HCT116 (cell line): Measurements from ENCODE around the gene BTF3. TPM values are rescaled to one million over a fixed set of nuclear protein-coding genes. Genes with fewer than 3 reads are reported as not detected.
A peak's percentile ranks its signal among the peaks of the same experiment; 100 is the strongest.

Experiments used
- ATAC-seq: fragments of 200-7000 bp; cut with Tn5 transposase; 2 replicates; pipeline ENCODE4 v1.9.1; 2020; ENCODE audit warnings: mild to moderate bottlenecking, moderate library complexity
- Bru-seq: library from RNA; stranded (reverse); fragments of 400-500 nt; gene quantifications from one replicate; lab custom pipeline; 2021; lab: Mats Ljungman, UMichigan
- BruChase-seq, 2 experiments: library from RNA; stranded (reverse); fragments of 400-500 nt; gene quantifications; one replicate each; lab custom pipeline; 2021; lab: Mats Ljungman, UMichigan
- BruUV-seq: library from RNA; stranded (reverse); fragments of 400-500 nt; replicated peaks from 2 replicates; lab custom pipeline; 2021; lab: Mats Ljungman, UMichigan
- CTCF ChIA-PET: fragments of 300-600 bp; sonication (Branson Sonifier 250); formaldehyde crosslinking; loops from one replicate; lab custom pipeline; 2021; ENCODE audit warnings: antibody characterized with exemption; lab: Charles Lee
- POLR2A ChIA-PET: fragments of 300-600, 350-600 bp; sonication (Branson Sonifier 250); formaldehyde crosslinking; loops from one replicate; lab custom pipeline; 2021; ENCODE audit warnings: antibody characterized with exemption; lab: Charles Lee
- RAD21 ChIA-PET, 2 experiments: fragments of 300-600 bp; sonication (Branson Sonifier 250); formaldehyde crosslinking; loops; one replicate each; lab custom pipeline; 2023; ENCODE audit warnings: low total read pairs in 2 of 2; ENCODE audit not compliant: uncharacterized antibody in 2 of 2, unreplicated experiment in 2 of 2, low non-redundant PET in 1 of 2; lab: Charles Lee
- DNase-seq: peaks from one replicate; pipeline ENCODE4 v3.0.0-alpha.2; 2010; ENCODE audit warnings: low read depth, low spot score
- H2AFZ ChIP-seq: fragments of 200-600 bp; shearing (Covaris generic), sonication (generic); 2 replicates; pipeline ENCODE4 v1.6.1; 2017; ENCODE audit warnings: low read depth, mixed run types, mixed read lengths, antibody characterized with exemption, low read length; ENCODE audit not compliant: poor library complexity, severe bottlenecking
- H3K27ac ChIP-seq: 2 replicates; pipeline ENCODE4 v1.5.1; 2012; ENCODE audit warnings: low read depth, low read length
- H3K27me3 ChIP-seq: fragments of 200-600 bp; sonication (generic); 2 replicates; pipeline ENCODE4 v1.6.1; 2016; ENCODE audit warnings: mixed run types, low read length, mixed read lengths; ENCODE audit not compliant: insufficient read depth
- H3K36me3 ChIP-seq, 2 experiments: fragments of 200-500 bp in 1 of 2; fragments of 200-600 bp in 1 of 2; sonication (Bioruptor generic) in 1 of 2; sonication (generic) in 1 of 2; 2 replicates each; pipeline versions ENCODE4 v1.5.1 to v1.6.1; 2014 to 2016; ENCODE audit warnings: low read length in 2 of 2, inconsistent platforms in 1 of 2, mixed read lengths in 1 of 2, mixed run types in 1 of 2; ENCODE audit not compliant: insufficient read depth in 2 of 2, control insufficient read depth in 1 of 2
- H3K4me1 ChIP-seq, 2 experiments: fragments of 200-600 bp in 1 of 2; sonication (generic) in 1 of 2; 2 replicates each; pipeline versions ENCODE4 v1.5.1 to v1.6.1; 2012 to 2017; ENCODE audit warnings: low read length in 2 of 2, inconsistent platforms in 1 of 2, mild to moderate bottlenecking in 1 of 2, mixed read lengths in 1 of 2, mixed run types in 1 of 2, moderate library complexity in 1 of 2; ENCODE audit not compliant: insufficient read depth in 2 of 2, control insufficient read depth in 1 of 2
- H3K4me2 ChIP-seq: fragments of 200-600 bp; sonication (generic); 2 replicates; pipeline ENCODE4 v1.6.1; 2017; ENCODE audit warnings: mixed run types, low read length, mixed read lengths
- H3K4me3 ChIP-seq, 2 experiments: fragments of 200-600 bp in 1 of 2; sonication (generic) in 1 of 2; replicated peaks in 1 of 2; 2 replicates each; pipeline ENCODE4 v1.5.1; 2011 to 2016; ENCODE audit warnings: low read length in 2 of 2, control low read depth in 1 of 2, low read depth in 1 of 2, mild to moderate bottlenecking in 1 of 2, mixed read lengths in 1 of 2, mixed run types in 1 of 2
- H3K79me2 ChIP-seq: fragments of 200-600 bp; sonication (generic); 2 replicates; pipeline ENCODE4 v1.6.1; 2017; ENCODE audit warnings: mild to moderate bottlenecking, mixed run types, low read length, moderate library complexity, mixed read lengths; ENCODE audit not compliant: insufficient read depth
- H3K9ac ChIP-seq: fragments of 200-600 bp; sonication (generic); 2 replicates; pipeline ENCODE4 v1.6.1; 2016; ENCODE audit warnings: low read length, mixed read lengths
- H3K9me2 ChIP-seq: fragments of 200-600 bp; sonication (generic), shearing (Covaris generic); 2 replicates; pipeline ENCODE4 v1.6.1; 2017; ENCODE audit warnings: mixed run types, mild to moderate bottlenecking, moderate library complexity; ENCODE audit not compliant: insufficient read depth
- H3K9me3 ChIP-seq, 2 experiments: fragments of 200-500 bp in 1 of 2; fragments of 200-600 bp in 1 of 2; sonication (Bioruptor generic) in 1 of 2; sonication (generic) in 1 of 2; 2 replicates each; pipeline ENCODE4 v1.6.1; 2014 to 2017; ENCODE audit warnings: low read length in 2 of 2, mixed read lengths in 2 of 2, inconsistent platforms in 1 of 2, low read depth in 1 of 2, mild to moderate bottlenecking in 1 of 2, mixed run types in 1 of 2, moderate library complexity in 1 of 2; ENCODE audit not compliant: control insufficient read depth in 1 of 2, insufficient read depth in 1 of 2
- H4K20me1 ChIP-seq: fragments of 200-600 bp; sonication (generic), shearing (Covaris generic); 2 replicates; pipeline ENCODE4 v1.6.1; 2017; ENCODE audit warnings: mixed run types, mild to moderate bottlenecking, moderate library complexity; ENCODE audit not compliant: insufficient read depth
- ATF3 ChIP-seq: IDR thresholded peaks from 2 replicates; pipeline ENCODE4 v1.6.1; 2012
- CBX3 ChIP-seq: IDR thresholded peaks from 2 replicates; pipeline ENCODE4 v1.6.1; 2012; ENCODE audit warnings: low read depth
- EGR1 ChIP-seq: IDR thresholded peaks from 2 replicates; pipeline ENCODE4 v1.6.1; 2012; ENCODE audit warnings: low read depth
- ELF1 ChIP-seq: IDR thresholded peaks from 2 replicates; pipeline ENCODE4 v1.6.1; 2012; ENCODE audit warnings: low read depth, borderline replicate concordance
- JUND ChIP-seq: IDR thresholded peaks from 2 replicates; pipeline ENCODE4 v1.6.1; 2012
- MAX ChIP-seq: IDR thresholded peaks from 2 replicates; pipeline ENCODE4 v1.6.1; 2012
- POLR2A ChIP-seq: IDR thresholded peaks from 2 replicates; pipeline ENCODE4 v1.7.0; 2011; ENCODE audit warnings: borderline replicate concordance; ENCODE audit not compliant: insufficient read depth, insufficient read length; ENCODE audit errors: extremely low read depth
- POLR2AphosphoS5 ChIP-seq: IDR thresholded peaks from 2 replicates; pipeline ENCODE4 v1.6.1; 2011; ENCODE audit warnings: mild to moderate bottlenecking, low read depth, low read length, moderate library complexity
- RAD21 ChIP-seq: IDR thresholded peaks from 2 replicates; pipeline ENCODE4 v1.6.1; 2012; ENCODE audit warnings: low read depth, mild to moderate bottlenecking
- REST ChIP-seq: IDR thresholded peaks from 2 replicates; pipeline ENCODE4 v1.6.1; 2012; ENCODE audit warnings: low read depth
- SIN3A ChIP-seq: IDR thresholded peaks from 2 replicates; pipeline ENCODE4 v1.6.1; 2012; ENCODE audit warnings: low read depth
- SRF ChIP-seq: IDR thresholded peaks from 2 replicates; pipeline ENCODE4 v1.6.1; 2012; ENCODE audit warnings: low read depth
- YY1 ChIP-seq: IDR thresholded peaks from 2 replicates; pipeline ENCODE4 v1.6.1; 2011; ENCODE audit warnings: low read length, low read depth, moderate library complexity, mild to moderate bottlenecking; ENCODE audit not compliant: insufficient replicate concordance; ENCODE audit errors: extremely low read depth
- ZBTB33 ChIP-seq: IDR thresholded peaks from 2 replicates; pipeline ENCODE4 v1.6.1; 2011; ENCODE audit warnings: mild to moderate bottlenecking, low read length, moderate library complexity; ENCODE audit not compliant: insufficient replicate concordance; ENCODE audit errors: extremely low read depth
- ZFX ChIP-seq: fragments of 450-650 bp; IDR thresholded peaks from 2 replicates; pipeline ENCODE4 v1.6.1; 2017
- ZNF274 ChIP-seq: fragments of 200-500 bp; sonication (Bioruptor generic); IDR thresholded peaks from 2 replicates; pipeline ENCODE4 v1.6.1; 2014; ENCODE audit warnings: mild to moderate bottlenecking, low read depth, low read length, inconsistent platforms
- intact Hi-C: fragments of 100-400 bp; cut with micrococcal nuclease; formaldehyde crosslinking; loops from 2 replicates; pipeline ENCODE4 v1.10.0; 2022
- long read RNA-seq: library from polyadenylated mRNA; unstranded; transcript quantifications from one replicate; pipeline ENCODE4 v2.0.0, GENCODE V29; 2021; ENCODE audit not compliant: unreplicated experiment
- polyA plus RNA-seq: library from polyadenylated mRNA; unstranded; fragments of >200 nt; gene quantifications from 2 replicates; pipeline ENCODE4 v1.2.1, GENCODE V29; 2012; ENCODE audit warnings: missing spikeins
- total RNA-seq: library from RNA; stranded (reverse); gene quantifications from one replicate; pipeline ENCODE4 v1.2.1, GENCODE V29; 2021; ENCODE audit not compliant: unreplicated experiment

Gene BTF3
- total RNA-seq (868 TPM), Bru-seq, nascent RNA (percentile 99 among the genes with signal in this experiment), BruChase-seq, experiment 1, labeled RNA remaining after a 6-hour chase (percentile 99 among the genes with signal in this experiment), BruChase-seq, experiment 2, labeled RNA remaining after a 2-hour chase (percentile 98 among the genes with signal in this experiment)
- 624 and 797 TPM in 2 replicates for polyA plus RNA-seq
- long read RNA-seq, transcript BTF3-202 (6 exons, 1,237 nt) = minor isoform, 50 of 588 reads
- long read RNA-seq, transcript BTF3-201 (6 exons, 897 nt) = major isoform, 478 of 588 reads
- long read RNA-seq, partial matches to known transcripts = 47 of 588 reads
- long read RNA-seq, other reads (novel, unspliced or antisense) = 11 of 588 reads

- peak within 1 kb of the TSS; percentile 91 for H3K27ac ChIP-seq
- BruUV-seq = no TSS peak
- H3K4me3 ChIP-seq = peak within 1 kb of the TSS; percentile 90 to 95
- H2AFZ ChIP-seq = no peak within 1 kb of the TSS
- peak within 1 kb of the TSS; percentile 99 for H3K9ac ChIP-seq
- RAD21 ChIA-PET = no interaction called here
- POLR2A ChIA-PET = interaction anchor here (1.2 to 1.7 kb wide), 4 partner anchors 9 to 50 kb away, joined by 3 to 5 read pairs (median 4); partner anchors contain the start of gene FOXD1
- no peaks in the 10 kb centered on the region for H3K9me3 ChIP-seq
- H3K27me3 ChIP-seq = no peaks in the 10 kb centered on the region
- TF ChIP-seq ZFX (peak; percentile 99), ZBTB33 (no peak), POLR2A (peak; percentile 80), YY1 (peak; percentile 92), POLR2AphosphoS5 (peak; percentile 96), CBX3 (no peak), SRF (no peak), RAD21 (no peak), SIN3A (peak; percentile 89; the same call in 1 of the 2 replicates), MAX (peak; percentile 86), JUND (no peak), ELF1 (peak; percentile 56), ATF3 (no peak), EGR1 (peak; percentile 25; the same call in 1 of the 2 replicates), ZNF274 (no peak), REST (no peak)
- intact Hi-C loops = loop anchor here (2.0 kb wide), 1 partner anchor 44 kb away; no protein-coding TSS in a partner anchor
- peaks cover 62% of the 10 kb centered on the region for H3K79me2 ChIP-seq
- ATAC-seq (peak; percentile 93), DNase-seq (peak; percentile 92)
- peaks cover 32% of the 10 kb centered on the region; the same call in 1 of the 2 replicates for H4K20me1 ChIP-seq
- peak within 1 kb of the TSS; percentile 86 for H3K4me2 ChIP-seq
- H3K4me1 ChIP-seq = peaks cover 10 to 26% of the 10 kb centered on the region in 2 experiments
- no peaks in the 10 kb centered on the region for H3K9me2 ChIP-seq
- CTCF ChIA-PET = interaction anchor here (0.5 to 3.1 kb wide), 6 partner anchors 9 to 282 kb away, joined by 3 to 14 read pairs (median 4); partner anchors contain the start of gene FOXD1
- peaks cover 23 to 33% of the 10 kb centered on the region in 2 experiments for H3K36me3 ChIP-seq
Observed at GRCh38 chr5:73498057-73498992, at the start of gene BTF3. Gene BTF3 (plus strand): TSS chr5:73498442. CDS start chr5:73498668, 226 bp downstream.
